ENCODE measurements around the gene ZNF441.

Gene ZNF441

DNA sequence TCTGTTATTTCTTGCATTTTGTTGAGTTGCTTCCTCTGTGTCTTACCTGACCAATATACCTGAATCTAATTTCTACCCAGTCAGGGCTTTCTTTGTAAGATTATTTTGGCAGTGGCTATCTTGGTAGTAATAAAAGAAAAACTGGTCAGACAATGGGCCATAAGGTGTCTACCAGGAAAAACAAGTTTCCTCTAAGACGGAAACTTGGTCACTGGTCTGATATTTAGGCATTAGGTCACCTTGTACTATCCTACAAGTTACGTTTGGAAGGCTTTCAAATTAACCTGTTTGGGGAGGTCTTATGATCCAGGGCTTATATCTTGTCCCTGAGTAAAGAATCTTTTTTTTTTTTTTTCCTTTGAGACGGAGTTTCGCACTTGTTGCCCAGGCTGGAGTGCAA lies 37.2 kb upstream of the ZNF441 start:
- no peak overlapping the region for H2AFZ ChIP-seq (ENCODE audit: low read length)
- no peak overlapping the region for H3K4me2 ChIP-seq (ENCODE audit: low read depth, low read length, poor library complexity, severe bottlenecking)
- H3F3A ChIP-seq (ENCODE audit: low read depth) = no peaks in the 10 kb centered on the region
- H3K4me3 ChIP-seq (ENCODE audit: low read length, poor library complexity, severe bottlenecking) = no peak overlapping the region
- peaks cover 16% of the 10 kb centered on the region for H3K79me2 ChIP-seq (ENCODE audit: insufficient read depth, low read length)
- no peak for TF ChIP-seq EZH2phosphoT487 (IDR thresholded peaks at IDR 0.05; ENCODE audit: borderline replicate concordance)
- TF ChIP-seq, protein P1, sequence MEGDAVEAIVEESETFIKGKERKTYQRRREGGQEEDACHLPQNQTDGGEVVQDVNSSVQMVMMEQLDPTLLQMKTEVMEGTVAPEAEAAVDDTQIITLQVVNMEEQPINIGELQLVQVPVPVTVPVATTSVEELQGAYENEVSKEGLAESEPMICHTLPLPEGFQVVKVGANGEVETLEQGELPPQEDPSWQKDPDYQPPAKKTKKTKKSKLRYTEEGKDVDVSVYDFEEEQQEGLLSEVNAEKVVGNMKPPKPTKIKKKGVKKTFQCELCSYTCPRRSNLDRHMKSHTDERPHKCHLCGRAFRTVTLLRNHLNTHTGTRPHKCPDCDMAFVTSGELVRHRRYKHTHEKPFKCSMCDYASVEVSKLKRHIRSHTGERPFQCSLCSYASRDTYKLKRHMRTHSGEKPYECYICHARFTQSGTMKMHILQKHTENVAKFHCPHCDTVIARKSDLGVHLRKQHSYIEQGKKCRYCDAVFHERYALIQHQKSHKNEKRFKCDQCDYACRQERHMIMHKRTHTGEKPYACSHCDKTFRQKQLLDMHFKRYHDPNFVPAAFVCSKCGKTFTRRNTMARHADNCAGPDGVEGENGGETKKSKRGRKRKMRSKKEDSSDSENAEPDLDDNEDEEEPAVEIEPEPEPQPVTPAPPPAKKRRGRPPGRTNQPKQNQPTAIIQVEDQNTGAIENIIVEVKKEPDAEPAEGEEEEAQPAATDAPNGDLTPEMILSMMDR (conservative IDR thresholded peaks at IDR 0.05; ENCODE audit: low read length) = no peak
- no peaks in the 10 kb centered on the region for H3K27me3 ChIP-seq (ENCODE audit: insufficient read depth, low read length, poor library complexity, severe bottlenecking)
- H3K9ac ChIP-seq (ENCODE audit: low read depth, low read length, poor library complexity, severe bottlenecking) = no peak overlapping the region
- no peaks in the 10 kb centered on the region for H3K9me3 ChIP-seq (ENCODE audit: insufficient read depth, low read depth, low read length)
- peaks cover 12% of the 10 kb centered on the region; the same call in 1 of the 2 replicates for H3K36me3 ChIP-seq (ENCODE audit: insufficient read depth, low read length)
- no peaks in the 10 kb centered on the region for H4K20me1 ChIP-seq (ENCODE audit: insufficient read depth, low read length, poor library complexity, severe bottlenecking)
- H3K9me2 ChIP-seq (replicated peaks; ENCODE audit: low read depth, low read length) = no peaks in the 10 kb centered on the region
- H3K4me1 ChIP-seq (ENCODE audit: insufficient read depth, low read length, poor library complexity, severe bottlenecking) = no peaks in the 10 kb centered on the region

DNA sequence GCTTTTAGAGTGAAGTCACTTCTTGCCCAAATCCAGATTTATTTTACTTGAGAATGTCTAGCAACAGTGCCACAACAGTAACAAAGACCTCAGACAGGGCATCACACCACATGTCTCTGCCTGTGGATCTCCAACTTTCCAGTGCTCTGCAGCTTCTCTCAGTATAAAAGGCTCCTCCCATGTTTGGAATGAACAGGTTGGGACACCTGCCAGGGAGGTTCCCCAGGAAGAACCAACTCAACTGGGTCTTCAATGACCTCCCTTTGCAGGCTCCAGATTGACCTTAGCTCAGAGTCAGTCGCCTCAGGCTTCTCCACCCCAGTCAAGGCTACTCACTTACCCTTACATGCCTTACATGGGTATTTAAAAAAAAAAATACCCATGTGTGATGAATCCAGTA lies 31.4 kb upstream of the ZNF441 start:
- Histone ChIP-seq H3K4me1 (ENCODE audit: insufficient read depth, low read length, poor library complexity, severe bottlenecking) (peaks cover 27% of the 10 kb centered on the region), H3K36me3 (ENCODE audit: insufficient read depth, low read length) (no peaks in the 10 kb centered on the region), H4K20me1 (ENCODE audit: insufficient read depth, low read length, poor library complexity, severe bottlenecking) (peaks cover 11% of the 10 kb centered on the region), H3K27me3 (ENCODE audit: insufficient read depth, low read length, poor library complexity, severe bottlenecking) (no peaks in the 10 kb centered on the region), H3F3A (ENCODE audit: low read depth) (no peaks in the 10 kb centered on the region; the same call in 1 of the 2 replicates), H3K4me2 (ENCODE audit: low read depth, low read length, poor library complexity, severe bottlenecking) (peak overlapping the region; percentile 99), H2AFZ (ENCODE audit: low read length) (no peak overlapping the region), H3K9ac (ENCODE audit: low read depth, low read length, poor library complexity, severe bottlenecking) (no peak overlapping the region), H3K9me2 (replicated peaks; ENCODE audit: low read depth, low read length) (no peaks in the 10 kb centered on the region), H3K4me3 (ENCODE audit: low read length, poor library complexity, severe bottlenecking) (no peak overlapping the region), H3K9me3 (ENCODE audit: insufficient read depth, low read depth, low read length) (no peaks in the 10 kb centered on the region), H3K79me2 (ENCODE audit: insufficient read depth, low read length) (peaks cover 45% of the 10 kb centered on the region)
- TF ChIP-seq EZH2phosphoT487 (IDR thresholded peaks at IDR 0.05; ENCODE audit: borderline replicate concordance) = no peak
- TF ChIP-seq, protein P1 (conservative IDR thresholded peaks at IDR 0.05; ENCODE audit: low read length) = no peak

DNA sequence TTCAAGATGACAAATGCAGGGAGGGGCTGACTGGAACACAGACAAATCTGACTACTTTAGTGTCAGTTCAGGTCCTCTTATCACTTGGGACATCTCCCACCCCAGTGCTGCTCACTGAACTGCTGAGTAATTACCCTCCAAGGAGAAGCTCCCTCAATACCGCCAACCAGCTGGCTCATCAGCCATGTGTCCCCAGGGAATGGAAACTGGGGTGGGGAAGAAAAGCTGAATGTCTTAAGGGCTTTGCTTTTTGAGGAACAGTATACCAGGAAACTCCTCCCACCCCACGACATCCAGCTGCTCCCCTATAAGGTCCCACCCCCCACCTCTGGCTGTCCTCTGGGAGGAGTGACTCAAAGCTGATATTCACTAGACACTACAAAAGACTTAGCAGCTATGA lies 30.1 kb upstream of the ZNF441 start:
- H3K9me2 ChIP-seq (replicated peaks; ENCODE audit: low read depth, low read length) = no peaks in the 10 kb centered on the region
- no peaks in the 10 kb centered on the region; the same call in 1 of the 2 replicates for H3F3A ChIP-seq (ENCODE audit: low read depth)
- H3K4me3 ChIP-seq (ENCODE audit: low read length, poor library complexity, severe bottlenecking) = peak overlapping the region; percentile 94
- TF ChIP-seq EZH2phosphoT487 (IDR thresholded peaks at IDR 0.05; ENCODE audit: borderline replicate concordance) = no peak
- TF ChIP-seq, protein P1 (conservative IDR thresholded peaks at IDR 0.05; ENCODE audit: low read length) = no peak
- no peaks in the 10 kb centered on the region for H3K27me3 ChIP-seq (ENCODE audit: insufficient read depth, low read length, poor library complexity, severe bottlenecking)
- peaks cover 40% of the 10 kb centered on the region for H3K79me2 ChIP-seq (ENCODE audit: insufficient read depth, low read length)
- peaks cover 11% of the 10 kb centered on the region for H4K20me1 ChIP-seq (ENCODE audit: insufficient read depth, low read length, poor library complexity, severe bottlenecking)
- H3K4me2 ChIP-seq (ENCODE audit: low read depth, low read length, poor library complexity, severe bottlenecking) = peak overlapping the region; percentile 99
- no peaks in the 10 kb centered on the region for H3K9me3 ChIP-seq (ENCODE audit: insufficient read depth, low read depth, low read length)
- no peaks in the 10 kb centered on the region for H3K36me3 ChIP-seq (ENCODE audit: insufficient read depth, low read length)
- H3K4me1 ChIP-seq (ENCODE audit: insufficient read depth, low read length, poor library complexity, severe bottlenecking) = peaks cover 27% of the 10 kb centered on the region
- H2AFZ ChIP-seq (ENCODE audit: low read length) = no peak overlapping the region
- H3K9ac ChIP-seq (ENCODE audit: low read depth, low read length, poor library complexity, severe bottlenecking) = peak overlapping the region; percentile 25

All from Loucy (cell line).